SK-N-SH (cell line): ENCODE results near the gene NKX1-1. TPM values are rescaled to one million over a fixed set of nuclear protein-coding genes. Genes with fewer than 3 reads are reported as not detected.

Source experiments
- CTCF ChIA-PET: fragments of 300-600, 350-600 bp; formaldehyde crosslinking; extraction: SDS; loops from one replicate; lab custom pipeline; 2021; lab: Yijun Ruan, JAX
- POLR2A ChIA-PET: fragments of 350-600 bp; sonication (Branson Sonifier 250); formaldehyde crosslinking; extraction: SDS; loops from one replicate; lab custom pipeline; 2020; ENCODE audit warnings: antibody characterized with exemption, inconsistent platforms; lab: Yijun Ruan, JAX
- DNase-seq: peaks from one replicate; pipeline ENCODE4 v3.0.0; 2012
- H2AFZ ChIP-seq: fragments of 200-600 bp; sonication (generic); 2 replicates; pipeline ENCODE4 v1.8.1; 2016; ENCODE audit warnings: antibody characterized with exemption, mild to moderate bottlenecking, low read depth
- H3F3A ChIP-seq: fragments of 200-600 bp; sonication (generic); replicated peaks from 2 replicates; pipeline ENCODE3; 2016; ENCODE audit warnings: antibody characterized with exemption, mild to moderate bottlenecking; ENCODE audit not compliant: insufficient read depth
- H3K27ac ChIP-seq, 2 experiments: fragments of 200-500 bp in 1 of 2; fragments of 200-600 bp in 1 of 2; sonication (Bioruptor generic) in 1 of 2; sonication (generic), shearing (Covaris generic) in 1 of 2; 2 replicates each; pipeline versions ENCODE4 v1.5.1 to v1.6.1; 2014 to 2016; ENCODE audit warnings: low read depth in 2 of 2, inconsistent platforms in 1 of 2, low read length in 1 of 2, mild to moderate bottlenecking in 1 of 2, mixed read lengths in 1 of 2
- H3K27me3 ChIP-seq: fragments of 200-600 bp; sonication (generic), shearing (Covaris generic); 2 replicates; pipeline ENCODE4 v1.6.1; 2016; ENCODE audit warnings: mixed run types; ENCODE audit not compliant: insufficient read depth
- H3K36me3 ChIP-seq, 2 experiments: fragments of 200-500 bp in 1 of 2; fragments of 200-600 bp in 1 of 2; sonication (Bioruptor generic) in 1 of 2; sonication (generic) in 1 of 2; replicated peaks in 1 of 2; 2 replicates each; pipeline versions ENCODE3 to v1.5.1; 2014 to 2016; ENCODE audit warnings: low read length in 1 of 2, mild to moderate bottlenecking in 1 of 2; ENCODE audit not compliant: insufficient read depth in 2 of 2, control insufficient read depth in 1 of 2
- H3K4me1 ChIP-seq, 2 experiments: fragments of 200-500 bp in 1 of 2; fragments of 200-600 bp in 1 of 2; sonication (Bioruptor generic) in 1 of 2; sonication (generic), shearing (Covaris generic) in 1 of 2; 2 replicates each; pipeline versions ENCODE4 v1.5.1 to v1.6.1; 2014 to 2016; ENCODE audit warnings: low read depth in 1 of 2, low read length in 1 of 2, mixed run types in 1 of 2; ENCODE audit not compliant: insufficient read depth in 2 of 2, control insufficient read depth in 1 of 2
- H3K4me2 ChIP-seq: fragments of 200-600 bp; sonication (generic), shearing (Covaris generic); 2 replicates; pipeline ENCODE4 v1.6.1; 2017; ENCODE audit warnings: mixed run types
- H3K4me3 ChIP-seq, 2 experiments: fragments of 200-500 bp in 1 of 2; fragments of 200-600 bp in 1 of 2; sonication (Bioruptor generic) in 1 of 2; sonication (generic), shearing (Covaris generic) in 1 of 2; 2 replicates each; pipeline versions ENCODE4 v1.5.1 to v1.8.1; 2014 to 2016; ENCODE audit warnings: low read depth in 2 of 2, inconsistent platforms in 1 of 2, low read length in 1 of 2, mild to moderate bottlenecking in 1 of 2, mixed read lengths in 1 of 2, moderate library complexity in 1 of 2
- H3K79me2 ChIP-seq: fragments of 200-600 bp; sonication (generic); 2 replicates; pipeline ENCODE4 v1.8.1; 2017; ENCODE audit warnings: mild to moderate bottlenecking; ENCODE audit not compliant: insufficient read depth
- H3K9ac ChIP-seq: fragments of 200-600 bp; sonication (generic); 2 replicates; pipeline ENCODE4 v1.6.1; 2017; ENCODE audit warnings: mixed run types
- H3K9me2 ChIP-seq: fragments of 200-600 bp; sonication (generic); 2 replicates; pipeline ENCODE4 v1.6.1; 2017; ENCODE audit warnings: mixed run types
- H3K9me3 ChIP-seq: fragments of 200-600 bp; sonication (generic); 2 replicates; pipeline ENCODE4 v1.6.1; 2017; ENCODE audit warnings: mixed run types, mild to moderate bottlenecking, moderate library complexity
- H4K20me1 ChIP-seq: fragments of 200-600 bp; sonication (generic); 2 replicates; pipeline ENCODE4 v1.6.1; 2017; ENCODE audit warnings: mild to moderate bottlenecking, mixed run types; ENCODE audit not compliant: insufficient read depth
- EZH2phosphoT487 ChIP-seq: fragments of 200-600 bp; sonication (generic); IDR thresholded peaks from 2 replicates; pipeline ENCODE4 v1.6.1; 2017; ENCODE audit warnings: low read depth, mixed run types, mild to moderate bottlenecking, antibody characterized with exemption, moderate library complexity, borderline replicate concordance
- FOXJ3 ChIP-seq: sonication (generic); formaldehyde crosslinking; IDR thresholded peaks from 2 replicates; pipeline ENCODE4 v1.5.1; 2020; ENCODE audit warnings: mild to moderate bottlenecking, missing genetic modification reagents
- MXI1 ChIP-seq: IDR thresholded peaks from 2 replicates; pipeline ENCODE4 v1.6.1; 2012; ENCODE audit warnings: mild to moderate bottlenecking, low read depth, low read length, improper control_type of control experiment
- NFIC ChIP-seq: IDR thresholded peaks from 2 replicates; pipeline ENCODE4 v1.4.0; 2012; ENCODE audit warnings: borderline replicate concordance
- NRF1 ChIP-seq: IDR thresholded peaks from 2 replicates; pipeline ENCODE4 v1.6.1; 2012; ENCODE audit warnings: low read depth, mild to moderate bottlenecking, low read length
- RXRA ChIP-seq: IDR thresholded peaks from 2 replicates; pipeline ENCODE4 v1.4.0; 2012; ENCODE audit warnings: low read depth, mild to moderate bottlenecking, borderline replicate concordance
- SIN3A ChIP-seq: IDR thresholded peaks from 2 replicates; pipeline ENCODE4 v1.6.1; 2012; ENCODE audit warnings: low read depth, mild to moderate bottlenecking, low read length, moderate library complexity, borderline replicate concordance
- SMC3 ChIP-seq: IDR thresholded peaks from 2 replicates; pipeline ENCODE4 v1.6.1; 2012; ENCODE audit warnings: low read depth, low read length, improper control_type of control experiment
- TAF1 ChIP-seq: IDR thresholded peaks from 2 replicates; pipeline ENCODE4 v1.6.1; 2012; ENCODE audit warnings: low read depth, mild to moderate bottlenecking, low read length, moderate library complexity, borderline replicate concordance
- TEAD4 ChIP-seq: IDR thresholded peaks from 2 replicates; pipeline ENCODE4 v1.4.0; 2012; ENCODE audit warnings: mild to moderate bottlenecking, borderline replicate concordance; ENCODE audit not compliant: insufficient read depth
- YY1 ChIP-seq: IDR thresholded peaks from 2 replicates; pipeline ENCODE4 v1.4.0; 2012; ENCODE audit warnings: low read depth, mild to moderate bottlenecking
- WGBS: methylation state at CpG from one replicate; pipeline ENCODE4 v1.1.6; 2017; ENCODE audit warnings: low lambda C conversion rate; 5-methylcytosine and 5-hydroxymethylcytosine counted together
- polyA plus RNA-seq, 3 experiments: library from polyadenylated mRNA; depleted of rRNA; stranded (reverse); fragments of >200 nt; gene quantifications; 2 replicates each; pipeline ENCODE4 v1.2.3, GENCODE V29; 2012
- TF ChIP-seq, protein P1 (sequence below): IDR thresholded peaks from 2 replicates; pipeline ENCODE4; 2012
- TF ChIP-seq, protein P2 (sequence below): IDR thresholded peaks from 2 replicates; pipeline ENCODE4 v1.6.1; 2012; ENCODE audit warnings: mild to moderate bottlenecking, low read depth, low read length, moderate library complexity

The NKX1-1 gene
- polyA plus RNA-seq, 1 of the 3 experiments (the other 2 are of a cell fraction) = not detected

DNA sequence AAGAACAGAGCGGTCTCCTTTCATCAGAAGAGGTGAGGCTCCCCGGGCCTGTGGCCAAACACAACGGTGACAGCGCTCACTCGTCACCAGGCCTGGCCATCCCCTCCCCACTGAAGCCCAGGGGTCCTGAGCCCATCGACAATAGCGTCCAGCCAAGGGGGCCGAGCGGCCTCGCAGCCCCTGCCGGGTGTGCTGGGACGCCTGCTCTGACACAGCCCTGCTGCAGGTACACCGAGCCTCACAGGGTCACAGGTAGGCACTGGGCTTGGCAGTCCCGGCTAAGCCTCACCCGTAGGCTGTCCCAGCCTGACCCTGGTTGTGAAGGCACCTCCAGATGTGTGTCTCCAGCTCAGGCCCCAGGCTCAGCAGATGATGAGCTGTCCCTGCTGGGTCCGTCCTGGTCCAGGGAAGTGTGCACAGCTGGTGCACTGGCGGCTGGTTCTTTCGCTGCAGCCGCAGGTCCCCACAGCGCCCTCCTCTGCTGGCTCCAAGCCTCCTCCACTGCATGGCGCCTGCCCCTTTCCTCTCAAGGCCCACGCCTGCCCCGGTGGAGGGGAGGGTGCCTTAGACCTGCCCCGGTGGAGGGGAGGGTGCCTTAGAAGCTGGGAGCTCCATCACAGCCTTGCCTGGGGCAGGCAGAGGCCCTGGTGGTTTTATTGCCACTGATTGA is 37.7 kb downstream of the NKX1-1 start:
- no peak overlapping the region for H3K4me3 ChIP-seq
- no peaks in the 10 kb centered on the region for H3K27me3 ChIP-seq
- no peaks in the 10 kb centered on the region for H3K9me3 ChIP-seq
- TF ChIP-seq NRF1 (no peak), SMC3 (no peak), MXI1 (no peak), TEAD4 (no peak), TAF1 (no peak), YY1 (no peak), FOXJ3 (no peak), RXRA (no peak), NFIC (no peak), EZH2phosphoT487 (no peak), SIN3A (no peak)
- TF ChIP-seq, protein P1, sequence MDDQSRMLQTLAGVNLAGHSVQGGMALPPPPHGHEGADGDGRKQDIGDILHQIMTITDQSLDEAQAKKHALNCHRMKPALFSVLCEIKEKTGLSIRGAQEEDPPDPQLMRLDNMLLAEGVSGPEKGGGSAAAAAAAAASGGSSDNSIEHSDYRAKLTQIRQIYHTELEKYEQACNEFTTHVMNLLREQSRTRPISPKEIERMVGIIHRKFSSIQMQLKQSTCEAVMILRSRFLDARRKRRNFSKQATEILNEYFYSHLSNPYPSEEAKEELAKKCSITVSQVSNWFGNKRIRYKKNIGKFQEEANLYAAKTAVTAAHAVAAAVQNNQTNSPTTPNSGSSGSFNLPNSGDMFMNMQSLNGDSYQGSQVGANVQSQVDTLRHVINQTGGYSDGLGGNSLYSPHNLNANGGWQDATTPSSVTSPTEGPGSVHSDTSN = no peak
- TF ChIP-seq, protein P2, sequence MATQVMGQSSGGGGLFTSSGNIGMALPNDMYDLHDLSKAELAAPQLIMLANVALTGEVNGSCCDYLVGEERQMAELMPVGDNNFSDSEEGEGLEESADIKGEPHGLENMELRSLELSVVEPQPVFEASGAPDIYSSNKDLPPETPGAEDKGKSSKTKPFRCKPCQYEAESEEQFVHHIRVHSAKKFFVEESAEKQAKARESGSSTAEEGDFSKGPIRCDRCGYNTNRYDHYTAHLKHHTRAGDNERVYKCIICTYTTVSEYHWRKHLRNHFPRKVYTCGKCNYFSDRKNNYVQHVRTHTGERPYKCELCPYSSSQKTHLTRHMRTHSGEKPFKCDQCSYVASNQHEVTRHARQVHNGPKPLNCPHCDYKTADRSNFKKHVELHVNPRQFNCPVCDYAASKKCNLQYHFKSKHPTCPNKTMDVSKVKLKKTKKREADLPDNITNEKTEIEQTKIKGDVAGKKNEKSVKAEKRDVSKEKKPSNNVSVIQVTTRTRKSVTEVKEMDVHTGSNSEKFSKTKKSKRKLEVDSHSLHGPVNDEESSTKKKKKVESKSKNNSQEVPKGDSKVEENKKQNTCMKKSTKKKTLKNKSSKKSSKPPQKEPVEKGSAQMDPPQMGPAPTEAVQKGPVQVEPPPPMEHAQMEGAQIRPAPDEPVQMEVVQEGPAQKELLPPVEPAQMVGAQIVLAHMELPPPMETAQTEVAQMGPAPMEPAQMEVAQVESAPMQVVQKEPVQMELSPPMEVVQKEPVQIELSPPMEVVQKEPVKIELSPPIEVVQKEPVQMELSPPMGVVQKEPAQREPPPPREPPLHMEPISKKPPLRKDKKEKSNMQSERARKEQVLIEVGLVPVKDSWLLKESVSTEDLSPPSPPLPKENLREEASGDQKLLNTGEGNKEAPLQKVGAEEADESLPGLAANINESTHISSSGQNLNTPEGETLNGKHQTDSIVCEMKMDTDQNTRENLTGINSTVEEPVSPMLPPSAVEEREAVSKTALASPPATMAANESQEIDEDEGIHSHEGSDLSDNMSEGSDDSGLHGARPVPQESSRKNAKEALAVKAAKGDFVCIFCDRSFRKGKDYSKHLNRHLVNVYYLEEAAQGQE = no peak
- no peak overlapping the region for H3K9ac ChIP-seq
- H2AFZ ChIP-seq = no peak overlapping the region
- peak; percentile 32 for DNase-seq
- peaks cover 9 to 40% of the 10 kb centered on the region in 2 experiments for H3K36me3 ChIP-seq
- no peak overlapping the region for H3K27ac ChIP-seq
- no peak overlapping the region for H3K4me2 ChIP-seq
- ChIA-PET CTCF (interaction anchor here (0.8 to 3.9 kb wide), 4 partner anchors 12 to 144 kb away, joined by 3 to 18 read pairs (median 4); partner anchors contain the start of gene MAEA), POLR2A (no interaction called here)
- H3F3A ChIP-seq = no peaks in the 10 kb centered on the region
- H4K20me1 ChIP-seq = no peaks in the 10 kb centered on the region
- 97% methylated on average over 4 of the region's 24 CpGs for WGBS
- no peaks in the 10 kb centered on the region for H3K9me2 ChIP-seq
- H3K4me1 ChIP-seq = no peaks in the 10 kb centered on the region; a peak in 1 of 4 replicates
- no peaks in the 10 kb centered on the region for H3K79me2 ChIP-seq
